Measurements from ENCODE around the gene FREY1.

- TF ChIP-seq CTCF (IDR thresholded peaks at IDR 0.05) (no peak), POLR2AphosphoS5 (IDR thresholded peaks at IDR 0.05) (no peak)
Measured at GRCh38 chr11:45915446-45915845, 8.4 kb upstream of the FREY1 start.

Measured in esophagus muscularis mucosa (tissue), 3 donors.